CD4-positive, alpha-beta T cell treated with Interleukin-12 subunit alpha and Interleukin-12 subunit beta, for 1 hour (primary cell): ENCODE results near the gene ZNF608.

Experiments
- DNase-seq: peaks from one replicate; pipeline ENCODE4 v3.0.0-alpha.2; 2020

ZNF608 gene

DNA sequence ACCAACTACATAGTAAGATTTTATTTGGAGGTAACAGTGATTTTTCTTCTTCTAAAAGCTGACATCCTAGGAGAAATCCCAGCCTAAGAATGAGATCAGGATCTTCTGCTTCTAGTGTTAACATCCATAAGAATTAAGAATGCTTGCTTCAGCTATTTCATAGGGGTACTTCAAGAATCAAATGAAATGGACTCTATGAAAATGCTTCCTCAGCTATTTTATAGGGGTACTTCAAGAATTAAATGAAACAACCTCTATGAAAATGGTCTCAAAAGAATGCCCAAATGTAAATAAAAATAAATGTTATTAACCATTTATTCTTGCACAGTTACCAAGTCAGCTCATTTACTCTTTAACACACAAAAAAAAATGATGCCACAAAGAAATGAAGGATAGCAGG is 31.5 kb downstream of the ZNF608 start:
- DNase-seq, result no peak

- no peak for DNase-seq
Observed at GRCh38 chr5:124713595-124713994, 32.8 kb downstream of the ZNF608 start.

DNA sequence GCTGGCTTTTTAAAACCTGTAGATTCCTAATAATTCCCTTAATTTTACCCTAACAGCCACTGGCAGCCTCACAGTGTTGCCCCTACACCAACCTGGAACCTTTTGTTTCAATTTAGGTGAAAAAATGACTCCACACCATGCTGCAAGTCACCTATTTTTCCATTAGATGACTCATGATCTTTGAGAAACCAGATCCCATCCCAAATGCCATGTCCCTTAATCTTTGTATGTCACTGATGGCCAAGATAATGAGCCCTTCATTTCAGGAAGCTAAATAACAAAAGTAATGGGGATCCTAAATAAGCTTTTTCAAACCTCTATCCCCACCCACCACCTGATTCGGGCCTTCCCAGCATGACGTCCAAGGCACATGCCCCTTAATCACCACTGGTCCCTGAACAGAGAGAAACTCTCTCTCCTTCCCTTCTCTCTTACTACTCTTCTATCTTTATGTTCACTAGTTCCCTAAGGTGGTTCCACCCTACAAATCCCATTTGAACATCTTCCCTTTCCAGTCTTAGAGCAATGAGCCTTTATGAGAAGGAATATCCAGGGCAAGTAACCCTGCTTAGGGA is 33.6 kb downstream of the ZNF608 start:
- no peak for DNase-seq

- DNase-seq, result no peak
Observed at GRCh38 chr5:124708086-124708485, 38.4 kb downstream of the ZNF608 start.

DNA sequence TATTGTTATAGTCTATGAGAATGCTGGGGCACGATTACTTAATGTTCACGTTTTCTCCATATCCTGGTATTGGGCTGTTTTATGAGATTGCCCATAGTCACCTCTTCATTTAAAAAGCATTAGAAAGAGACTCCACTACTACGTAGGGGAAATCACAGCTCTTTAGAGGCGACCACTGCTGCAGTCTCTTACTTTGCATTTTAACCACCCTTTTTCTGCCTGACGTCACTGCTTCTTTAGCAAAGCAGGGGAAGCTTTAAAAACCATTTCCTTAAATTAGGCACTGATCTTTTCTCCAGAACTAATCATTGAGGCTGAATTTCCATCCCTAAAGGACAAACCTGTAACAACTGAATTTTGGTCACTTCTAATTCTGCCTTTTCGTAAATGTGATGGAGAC is 38.9 kb downstream of the ZNF608 start:
- DNase-seq, result no peak

DNA sequence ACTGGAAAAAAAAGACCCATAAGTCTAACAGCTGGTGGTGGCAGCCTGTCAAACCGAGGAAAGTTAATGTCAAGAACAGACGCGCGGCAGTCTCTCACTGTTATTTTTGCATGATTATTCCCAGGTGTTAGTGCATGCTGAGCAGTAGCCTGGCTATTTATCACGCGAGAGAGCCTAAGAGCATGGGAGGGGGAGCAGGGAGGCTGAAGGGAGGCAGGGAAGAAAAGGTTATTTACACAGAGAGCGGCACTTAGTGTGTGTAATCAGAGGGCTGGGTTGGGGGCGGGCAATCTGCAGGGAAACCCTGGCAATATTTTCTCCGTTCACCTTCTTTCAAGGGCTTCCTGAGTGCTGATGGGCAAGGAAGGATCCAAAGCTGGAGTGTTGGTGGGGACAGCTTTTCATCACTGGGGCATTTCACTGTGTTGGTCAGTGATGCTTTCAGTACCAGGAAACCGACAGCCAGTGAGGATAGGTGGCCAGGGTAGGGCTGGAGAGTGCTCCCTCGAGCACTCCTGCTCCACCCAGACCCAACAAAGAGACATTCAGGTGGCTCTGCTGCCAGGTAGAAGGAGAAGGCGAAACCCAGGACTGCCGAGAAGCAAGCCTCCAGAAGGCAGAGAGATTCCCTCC is 39.6 kb downstream of the ZNF608 start:
- DNase-seq, result no peak

GRCh38 chr5:124706051-124706450 is 40.4 kb downstream of the ZNF608 start:
- no peak for DNase-seq

DNA sequence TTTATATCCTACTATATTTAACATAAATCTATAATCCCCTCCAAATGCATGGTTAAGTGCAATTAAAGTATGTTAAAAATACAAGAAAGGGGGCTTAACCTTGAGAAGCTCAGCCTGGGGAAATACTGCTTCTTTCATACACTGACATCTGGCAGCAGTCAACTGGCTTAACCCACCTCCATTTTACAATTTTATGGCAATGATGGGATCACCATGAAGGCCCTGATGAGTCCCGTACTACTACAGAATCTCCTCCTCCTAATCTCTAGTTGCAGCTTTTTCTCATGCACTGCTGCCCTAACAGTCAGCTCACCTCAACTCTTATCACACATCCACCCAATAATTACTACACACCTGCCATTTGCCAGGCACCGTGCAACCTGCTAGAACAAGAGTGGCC is 40.9 kb downstream of the ZNF608 start:
- no peak for DNase-seq

DNA sequence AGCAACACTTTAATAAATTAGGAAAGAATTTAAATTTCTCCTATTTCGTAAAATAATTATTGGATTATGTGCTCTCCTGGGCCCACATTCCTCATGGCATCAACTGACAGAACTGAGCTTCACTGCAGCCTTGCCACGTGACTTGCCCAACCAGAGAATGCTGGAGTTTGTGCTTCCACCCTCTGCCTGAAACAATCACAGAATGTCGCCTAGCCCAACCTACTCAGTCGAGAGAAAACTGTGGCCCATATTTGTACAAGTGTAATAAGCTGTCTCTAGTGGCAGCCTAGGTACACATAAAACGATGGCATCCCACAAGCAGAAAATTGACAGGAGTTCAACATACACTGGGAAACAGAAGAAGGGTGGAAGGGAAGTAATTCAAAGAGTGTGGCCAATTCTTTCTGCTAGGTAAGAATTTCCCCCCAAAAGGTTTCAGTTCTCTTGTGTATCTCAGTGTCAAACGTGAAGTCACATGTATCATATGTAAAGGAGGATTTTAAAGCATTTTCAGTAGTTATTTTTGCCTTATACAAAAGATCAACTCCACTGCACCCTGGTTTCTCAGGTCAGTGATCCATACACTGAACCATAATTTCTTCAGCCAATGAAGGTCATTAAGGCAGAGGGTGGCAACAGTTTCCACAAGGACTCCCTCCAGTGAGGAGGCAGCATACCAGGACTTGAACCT is 41.7 kb downstream of the ZNF608 start:
- DNase-seq, result no peak

DNA sequence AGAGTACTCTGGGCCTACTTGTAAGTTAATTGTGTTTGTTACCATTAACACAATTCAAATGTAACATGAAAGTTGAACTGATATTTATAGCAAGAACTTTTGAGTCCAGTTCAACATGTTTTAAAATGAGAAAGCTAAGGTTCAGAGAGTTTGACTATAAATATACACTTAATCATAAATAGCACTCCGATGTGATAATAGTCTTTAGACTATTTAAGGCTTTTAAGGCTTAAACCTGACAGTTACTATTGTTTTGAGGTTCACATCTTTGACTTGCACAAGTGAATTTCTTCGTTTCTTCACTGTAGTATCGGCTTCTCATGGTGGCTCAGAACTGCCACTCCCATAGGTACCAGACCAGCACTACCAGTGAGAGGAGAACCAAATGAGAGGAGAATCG is 42.4 kb downstream of the ZNF608 start:
- DNase-seq, result no peak

- DNase-seq, result no peak
Observed at GRCh38 chr5:124702525-124702924, 43.9 kb downstream of the ZNF608 start.

DNA sequence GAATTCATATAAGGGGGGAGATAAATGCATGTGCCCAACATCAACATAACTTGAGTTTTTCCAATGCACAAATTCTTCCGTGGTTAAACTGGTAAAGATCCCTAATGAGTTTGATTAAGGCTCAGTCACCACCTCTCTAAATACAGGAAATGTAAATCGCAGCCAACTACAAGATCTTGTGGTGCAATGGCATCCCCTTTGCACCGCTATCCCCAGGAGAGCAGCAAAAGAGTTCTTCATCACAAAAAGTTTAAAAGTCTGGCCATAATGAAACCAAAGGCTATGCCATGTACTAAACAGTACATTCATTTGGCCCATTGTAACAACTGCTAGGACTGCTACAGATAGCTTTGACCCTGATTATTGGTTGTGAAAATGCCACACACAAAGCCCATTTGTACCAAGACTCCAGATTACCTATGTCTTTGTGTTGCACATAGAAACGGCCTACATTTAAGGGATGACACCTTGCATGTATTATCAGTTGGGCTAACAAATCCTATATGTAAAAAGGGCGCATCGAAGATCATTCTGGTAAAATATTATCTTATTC is 44.5 kb downstream of the ZNF608 start:
- no peak for DNase-seq

DNA sequence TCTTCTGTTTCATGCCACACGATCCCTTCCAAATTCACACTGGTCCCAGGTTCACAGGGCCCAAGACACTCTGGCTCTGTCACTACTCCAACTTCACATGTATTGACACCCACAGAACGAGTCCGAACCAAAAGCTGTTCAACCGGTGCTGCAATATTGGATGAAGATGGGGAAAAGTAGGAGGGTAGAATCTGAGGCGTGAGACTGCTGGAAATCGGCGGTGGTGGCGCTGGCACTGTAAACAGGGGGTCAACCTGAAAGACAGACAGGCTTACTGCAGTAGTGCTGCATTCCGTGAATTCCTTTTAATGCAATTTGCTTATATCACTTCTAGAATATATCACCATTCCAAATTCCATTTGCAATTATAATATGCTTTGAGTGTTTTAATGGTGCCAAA is 45.4 kb downstream of the ZNF608 start:
- DNase-seq, result no peak

DNA sequence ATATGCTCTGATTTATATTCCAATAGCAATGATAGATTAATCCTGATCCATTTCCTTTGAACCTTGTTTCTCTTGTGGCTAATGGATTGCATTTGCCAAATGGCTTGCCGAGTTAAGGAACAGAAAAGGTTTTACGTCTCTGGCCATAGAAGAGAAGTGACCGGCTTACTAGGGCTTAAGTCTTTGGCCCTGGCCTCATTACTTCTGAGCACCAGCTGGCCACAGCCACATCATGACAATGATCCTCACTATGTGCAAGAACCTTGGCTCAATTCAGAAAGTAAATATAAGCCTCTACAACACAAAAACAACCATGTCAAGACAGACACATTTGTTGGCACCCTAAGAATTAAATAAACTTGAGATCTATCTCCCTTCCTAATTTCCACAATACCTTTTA is 46.1 kb downstream of the ZNF608 start:
- no peak for DNase-seq

DNA sequence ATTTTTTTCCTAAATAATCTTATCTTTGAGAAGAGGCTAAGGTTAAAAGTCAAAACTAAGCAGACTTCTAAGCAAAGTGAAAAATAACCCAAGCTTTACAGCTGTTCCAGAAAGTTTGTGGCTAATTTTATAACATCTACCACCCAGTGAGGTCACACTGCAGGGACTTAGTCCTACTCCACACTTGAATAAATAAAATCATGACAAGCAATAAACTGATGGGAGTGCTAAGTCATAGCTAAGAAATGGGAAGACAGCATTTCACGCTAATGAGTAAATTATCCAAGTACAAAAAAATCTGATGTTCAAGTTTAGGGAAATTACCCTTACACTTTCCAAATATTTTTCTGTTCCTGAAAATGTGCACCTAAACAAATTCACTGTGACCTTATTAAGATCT is 47.7 kb downstream of the ZNF608 start:
- DNase-seq, result no peak

GRCh38 chr5:124697933-124698591 is 48.4 kb downstream of the ZNF608 start:
- no peak for DNase-seq

- no peak for DNase-seq
Observed at GRCh38 chr5:124697501-124697900, 48.9 kb downstream of the ZNF608 start.

- no peak for DNase-seq
Observed at GRCh38 chr5:124696898-124697297, 49.5 kb downstream of the ZNF608 start.
